H1 (cell line): ENCODE results near the gene LRRC46. TPM values are rescaled to one million over a fixed set of nuclear protein-coding genes. Genes with fewer than 3 reads are reported as not detected.

Source experiments
- KDM4A ChIP-seq: IDR thresholded peaks from one replicate; pipeline ENCODE4 v1.7.1; 2012; ENCODE audit warnings: low read depth, mild to moderate bottlenecking, moderate library complexity, low read length, inconsistent platforms; ENCODE audit not compliant: severe bottlenecking
- polyA plus RNA-seq, 7 experiments: library from polyadenylated mRNA; depleted of rRNA in 3 of 7; stranded (reverse) in 5 of 7; unstranded in 2 of 7; fragments of >200 nt in 5 of 7; fragments of 200-250 nt in 2 of 7; gene quantifications; 1 replicate in 5 of 7; 2 replicates in 1 of 7; 4 replicates in 1 of 7; pipeline versions ENCODE4 v1.2.1 to v1.2.3, GENCODE V29; 2011 to 2013; ENCODE audit warnings: missing spikeins in 2 of 7, mixed read lengths in 2 of 7
- total RNA-seq: library from RNA; stranded (reverse); fragmentation: NEBNext Ultra II Directional; extraction: Animal tissue kit (Norgen Biotek cat#: 25700); gene quantifications from 2 replicates; pipeline ENCODE4 v1.2.1, GENCODE V29; 2021

LRRC46 gene
- total and polyA plus RNA-seq, 2 of the 8 experiments (the other 6 are each of a cell fraction or from before 2014, with no cell fraction given), result 0.18 TPM; not detected in 1

- no peak for TF ChIP-seq KDM4A
These were observed 20.4 kb upstream of the LRRC46 start (continued) for GRCh38 chr17:47810901-47811635.
